Measurements from ENCODE around the gene CST11. TPM values are rescaled to one million over a fixed set of nuclear protein-coding genes. Genes with fewer than 3 reads are reported as not detected.

Gene CST11
- total RNA-seq, 4 donors from 2014 or later: not detected

- no peaks in the 10 kb centered on the region for H3K36me3 ChIP-seq
- H3K4me1 ChIP-seq: peaks cover 0 to 7% (median 3%) of the 10 kb centered on the region in 4 donors
- in situ Hi-C loops (cut with MboI; ENCODE audit: low pct_ligation_motif_present in 1 of 4, low pct_unique_long_range_greater_than_20kb in 1 of 4, low sequenced_read_pairs in 3 of 4): loop anchor here in 3 of 4 donors (10.0 to 25.0 kb wide), 3 partner anchors 165 to 175 kb away; partner anchors contain the start of gene CST9 (in 2 of the 3)
- H3K27ac ChIP-seq: no peak overlapping the region
- H3K9me3 ChIP-seq: no peaks in the 10 kb centered on the region
- no peaks in the 10 kb centered on the region for H3K27me3 ChIP-seq
- TF ChIP-seq EP300 (IDR thresholded peaks at IDR 0.05; ENCODE audit: low read depth) (no peak), POLR2AphosphoS5 (IDR thresholded peaks at IDR 0.05) (no peak), POLR2A (IDR thresholded peaks at IDR 0.05) (no peak), CTCF (IDR thresholded peaks at IDR 0.05) (no peak)
- 93 to 95% methylated on average over 2 of the region's 2 CpGs for WGBS, 2 donors (ENCODE audit: low coverage in 1 of 2)
- intact Hi-C loops (cut with DNase I; ENCODE audit: low total_unique reads): loop anchor here (5.0 kb wide), 2 partner anchors 167 to 1942 kb away; partner anchors contain the start of gene CST9
- no peak overlapping the region for H3K4me3 ChIP-seq
- DNase-seq: no peak
Observed at GRCh38 chr20:23440004-23440403, 12.7 kb downstream of the CST11 start.

- intact Hi-C loops (cut with DNase I; ENCODE audit: low total_unique reads) (no loop called here), in situ Hi-C loops (cut with MboI; ENCODE audit: low pct_ligation_motif_present in 1 of 4, low pct_unique_long_range_greater_than_20kb in 1 of 4, low sequenced_read_pairs in 3 of 4) (loop anchor here in 1 of 4 donors (25.0 kb wide), 1 partner anchor 174 kb away; the partner anchor contains the start of gene CST9)
- no peaks in the 10 kb centered on the region for H3K27me3 ChIP-seq
- H3K36me3 ChIP-seq: no peaks in the 10 kb centered on the region
- 65 to 78% methylated on average over 4 to 5 of the region's 5 CpGs for WGBS, 2 donors (ENCODE audit: low coverage in 1 of 2)
- H3K9me3 ChIP-seq: no peaks in the 10 kb centered on the region
- TF ChIP-seq POLR2AphosphoS5 (IDR thresholded peaks at IDR 0.05): no peak
- TF ChIP-seq CTCF (IDR thresholded peaks at IDR 0.05): no peak
- TF ChIP-seq EP300 (IDR thresholded peaks at IDR 0.05; ENCODE audit: low read depth): no peak
- TF ChIP-seq POLR2A (IDR thresholded peaks at IDR 0.05): no peak
- DNase-seq: no peak
- H3K4me3 ChIP-seq: no peak overlapping the region
- no peak overlapping the region for H3K27ac ChIP-seq
- H3K4me1 ChIP-seq: peaks cover 0 to 7% (median 3%) of the 10 kb centered on the region in 4 donors
Observed at GRCh38 chr20:23438661-23439060, 14.0 kb downstream of the CST11 start.

- intact Hi-C loops (cut with DNase I; ENCODE audit: low total_unique reads) (no loop called here), in situ Hi-C loops (cut with MboI; ENCODE audit: low pct_ligation_motif_present in 1 of 4, low pct_unique_long_range_greater_than_20kb in 1 of 4, low sequenced_read_pairs in 3 of 4) (loop anchor here in 1 of 4 donors (25.0 kb wide), 1 partner anchor 175 kb away; the partner anchor contains the start of gene CST9)
- DNase-seq: no peak
- H3K9me3 ChIP-seq: no peaks in the 10 kb centered on the region
- no peaks in the 10 kb centered on the region for H3K27me3 ChIP-seq
- peaks cover 0 to 7% (median 3%) of the 10 kb centered on the region in 4 donors for H3K4me1 ChIP-seq
- H3K4me3 ChIP-seq: no peak overlapping the region
- TF ChIP-seq POLR2AphosphoS5 (IDR thresholded peaks at IDR 0.05): no peak
- TF ChIP-seq EP300 (IDR thresholded peaks at IDR 0.05; ENCODE audit: low read depth): no peak
- no peak for TF ChIP-seq POLR2A (IDR thresholded peaks at IDR 0.05)
- TF ChIP-seq CTCF (IDR thresholded peaks at IDR 0.05): no peak
- 75 to 91% methylated on average over 3 to 9 of the region's 9 CpGs for WGBS, 2 donors (ENCODE audit: low coverage in 1 of 2)
- H3K27ac ChIP-seq: no peak overlapping the region
- H3K36me3 ChIP-seq: no peaks in the 10 kb centered on the region
Observed at GRCh38 chr20:23437126-23437899, 15.4 kb downstream of the CST11 start.

GRCh38 chr20:23436681-23437080 lies 16.0 kb downstream of the CST11 start:
- TF ChIP-seq POLR2A (IDR thresholded peaks at IDR 0.05): no peak
- no peak for TF ChIP-seq CTCF (IDR thresholded peaks at IDR 0.05)
- TF ChIP-seq POLR2AphosphoS5 (IDR thresholded peaks at IDR 0.05): no peak
- no peak for TF ChIP-seq EP300 (IDR thresholded peaks at IDR 0.05; ENCODE audit: low read depth)
- in situ Hi-C loops (cut with MboI; ENCODE audit: low pct_ligation_motif_present in 1 of 4, low pct_unique_long_range_greater_than_20kb in 1 of 4, low sequenced_read_pairs in 3 of 4) (loop anchor here in 1 of 4 donors (25.0 kb wide), 1 partner anchor 176 kb away; the partner anchor contains the start of gene CST9), intact Hi-C loops (cut with DNase I; ENCODE audit: low total_unique reads) (no loop called here)
- H3K27ac ChIP-seq: no peak overlapping the region
- no peak for DNase-seq
- H3K36me3 ChIP-seq: no peaks in the 10 kb centered on the region
- H3K9me3 ChIP-seq: no peaks in the 10 kb centered on the region
- peaks cover 0 to 7% (median 3%) of the 10 kb centered on the region in 4 donors for H3K4me1 ChIP-seq
- no peak overlapping the region for H3K4me3 ChIP-seq
- WGBS, 2 donors (ENCODE audit: low coverage in 1 of 2): 39% methylated on average over 3 of the region's 3 CpGs; no CpG with 5 or more reads in 1 of the 2 donors
- no peaks in the 10 kb centered on the region for H3K27me3 ChIP-seq
